Measurements from ENCODE around the gene PSMG4. TPM values are rescaled to one million over a fixed set of nuclear protein-coding genes. Genes with fewer than 3 reads are reported as not detected.

PSMG4 gene
- total and polyA plus RNA-seq, 2 donors (not counting 3 experiments of a cell fraction or from before 2014, with no cell fraction given): 31.4 to 46.0 TPM

DNA sequence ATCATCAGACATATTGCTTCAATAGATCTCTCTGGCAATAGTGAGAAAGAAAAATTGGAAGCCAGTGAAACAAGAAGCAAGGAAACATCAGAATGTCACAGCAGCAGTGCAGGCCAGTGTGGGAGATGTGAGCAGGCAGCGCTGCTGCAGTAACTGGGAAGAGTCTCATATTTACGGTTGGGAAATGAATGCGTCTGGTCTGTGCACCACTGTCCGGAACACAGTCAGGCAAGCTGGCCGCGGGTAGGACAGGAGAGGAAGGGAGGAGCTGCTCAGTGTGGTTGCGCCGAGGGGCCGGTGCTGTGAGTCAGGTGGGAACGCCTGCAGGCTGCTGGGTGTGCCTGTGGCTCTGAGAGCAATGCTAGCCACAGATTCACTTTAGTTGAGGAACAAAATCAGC, 6.4 kb upstream of the PSMG4 start:
- H3K4me1 ChIP-seq (ENCODE audit: control insufficient read depth, extremely low read depth, insufficient read depth, low read length): no peaks in the 10 kb centered on the region
- peaks cover 9 to 12% of the 10 kb centered on the region in 2 experiments for H3K27me3 ChIP-seq (ENCODE audit: control insufficient read depth in 2 of 2, insufficient read depth in 2 of 2, low read length in 2 of 2)
- intact Hi-C loops (cut with micrococcal nuclease) (no loop called here), dilution Hi-C loops (cut with MboI; ENCODE audit: extremely low pct_ligation_motif_present, low sequenced_read_pairs) (no loop called here)
- H3K4me3 ChIP-seq (replicated peaks in 1 of 3; ENCODE audit: insufficient read depth in 1 of 3, low read depth in 1 of 3, low read length in 3 of 3): no peak overlapping the region
- no peaks in the 10 kb centered on the region for H3K79me2 ChIP-seq (ENCODE audit: control insufficient read depth, insufficient read depth, low read length)
- FAIRE-seq: no peak
- H3K4me2 ChIP-seq (ENCODE audit: insufficient read depth, low read length): no peak overlapping the region
- BruUV-seq (replicated peaks): no TSS peak
- H3K36me3 ChIP-seq (ENCODE audit: control insufficient read depth in 2 of 2, extremely low read depth in 1 of 2, insufficient read depth in 2 of 2, low read length in 2 of 2): no peaks in the 10 kb centered on the region
- H3K27ac ChIP-seq (ENCODE audit: insufficient read depth, low read depth, low read length): no peak overlapping the region
- no peak overlapping the region for H3K9ac ChIP-seq (replicated peaks; ENCODE audit: extremely low read depth, insufficient read depth, low read length)
- no peaks in the 10 kb centered on the region for H4K20me1 ChIP-seq (replicated peaks; ENCODE audit: control insufficient read depth, extremely low read depth, insufficient read depth, low read length)
- CTCF ChIA-PET: interaction anchor here (0.9 to 5.3 kb wide), 27 partner anchors 9 to 745 kb away, joined by 3 to 121 read pairs (median 6); partner anchors contain the start of genes TUBB2A and TUBB2B
- no peak overlapping the region for H2AFZ ChIP-seq (ENCODE audit: low read depth, low read length)
- POLR2A ChIA-PET: no interaction called here
- TF ChIP-seq POLR2AphosphoS5 (IDR thresholded peaks at IDR 0.05; ENCODE audit: insufficient read depth, low read depth, low read length) (no peak), POLR2A (IDR thresholded peaks at IDR 0.05; ENCODE audit: low read depth, low read length) (no peak), FOS (IDR thresholded peaks at IDR 0.05; ENCODE audit: borderline replicate concordance, insufficient read depth, low read length) (no peak), MYC (IDR thresholded peaks at IDR 0.05; ENCODE audit: low read depth, low read length) (no peak), MAX (IDR thresholded peaks at IDR 0.05; ENCODE audit: insufficient read depth, insufficient read length) (no peak), JUN (IDR thresholded peaks at IDR 0.05; ENCODE audit: borderline replicate concordance, insufficient read depth, insufficient read length, low read depth) (no peak), GATA2 (IDR thresholded peaks at IDR 0.05; ENCODE audit: insufficient read depth, insufficient read length, low read depth, low read length) (no peak), EZH2 (IDR thresholded peaks at IDR 0.05; ENCODE audit: borderline replicate concordance, low read depth, low read length, severe bottlenecking) (no peak), CTCF (IDR thresholded peaks at IDR 0.05; ENCODE audit: extremely low read depth in 1 of 2, insufficient read depth in 1 of 2, low read depth in 1 of 2, low read length in 2 of 2) (no peak)
- H3K9me1 ChIP-seq (replicated peaks; ENCODE audit: control insufficient read depth, extremely low read depth, insufficient read depth, low read length): no peaks in the 10 kb centered on the region
- DNase-seq (ENCODE audit: low read depth, low spot score): no peak
- H3K9me3 ChIP-seq (replicated peaks; ENCODE audit: control insufficient read depth, insufficient read depth, low read length): no peaks in the 10 kb centered on the region
